Cardiac septum (tissue), 1 donor: Measurements from ENCODE around the gene ST7. TPM values are rescaled to one million over a fixed set of nuclear protein-coding genes. Genes with fewer than 3 reads are reported as not detected.
"Not testable (repeated sequence)": the region's sequence is repeated elsewhere in the genome, so short reads cannot be mapped to it uniquely, and the experiment has no call there.

Experiments used
- DNase-seq: peaks from one replicate; pipeline ENCODE4 v3.0.0-alpha.2; 2020; ENCODE audit warnings: low spot score
- intact Hi-C: fragments of 100-400 bp; cut with DNase I; formaldehyde crosslinking; loops from one replicate; pipeline ENCODE4 v1.14.0; 2022
- long read RNA-seq: library from polyadenylated mRNA; unstranded; transcript quantifications from one replicate; pipeline ENCODE4 v2.0.0, GENCODE V29; 2021
- total RNA-seq: library from RNA; stranded (reverse); fragmentation: NEBNext Ultra II Directional; extraction: Animal tissue kit (Norgen Biotek cat#: 25700); gene quantifications from one replicate; pipeline ENCODE4 v1.2.1, GENCODE V29; 2021
- donor health status: DM: no; HTN: no; CAD: no.

ST7 gene
- total RNA-seq = 23.4 TPM
- long read RNA-seq, partial matches to known transcripts = 5 of 28 reads
- long read RNA-seq, other reads (novel, unspliced or antisense) = 12 of 28 reads

DNA sequence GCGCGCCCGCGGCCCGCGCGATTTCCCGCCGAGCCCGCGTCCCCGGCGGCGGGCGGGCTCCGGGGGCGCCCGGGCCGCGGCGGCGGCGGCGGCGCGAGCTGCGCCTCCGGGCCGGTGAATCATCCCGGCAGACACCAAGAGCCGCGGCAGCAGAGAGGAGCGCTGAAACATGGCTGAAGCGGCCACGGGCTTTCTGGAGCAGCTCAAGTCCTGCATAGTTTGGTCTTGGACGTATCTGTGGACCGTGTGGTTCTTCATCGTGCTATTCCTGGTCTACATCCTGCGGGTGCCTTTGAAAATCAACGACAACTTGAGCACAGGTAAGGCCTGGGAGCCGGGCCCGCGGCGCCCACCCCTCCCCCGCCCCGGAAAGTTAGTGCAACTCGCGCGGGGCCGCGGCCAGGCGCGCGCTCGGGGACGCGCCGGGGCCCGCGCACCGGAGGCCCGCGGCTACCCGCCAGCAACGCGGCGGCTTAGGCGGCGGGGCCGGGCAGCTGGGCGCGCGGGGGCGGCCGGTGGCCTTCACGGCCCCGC, at the start of gene ST7:
TSS of gene ST7 (plus strand) at position 130 of the 534 bp plus-strand sequence. CDS start at position 170, 40 bp downstream.
- intact Hi-C loops = loop anchor here (5.0 kb wide), 1 partner anchor 64 kb away; no protein-coding TSS in a partner anchor
- DNase-seq = peak; percentile 77

GRCh38 chr7:116906391-116906790, 46.9 kb upstream of the ST7 start:
- DNase-seq = no peak
- intact Hi-C loops = no loop called here

DNA sequence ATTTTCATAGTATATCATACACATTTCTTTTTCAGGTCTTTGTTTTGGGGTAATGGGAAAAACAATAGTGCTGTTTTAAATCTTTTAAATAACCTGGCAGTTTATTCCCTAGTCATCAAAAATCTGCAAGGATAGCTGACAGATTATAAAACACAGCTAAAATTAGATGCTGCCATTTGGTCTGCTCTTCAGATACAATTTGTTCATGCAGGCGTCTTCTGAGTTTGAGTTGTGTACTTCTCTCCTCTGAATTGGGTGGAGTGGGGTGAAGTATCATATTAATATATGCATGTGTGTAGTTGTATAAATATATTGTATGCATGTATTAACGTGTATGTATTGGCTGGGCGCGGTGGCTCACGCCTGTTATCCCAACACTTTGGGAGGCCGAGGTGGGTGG, 42.9 kb upstream of the ST7 start:
- no peak for DNase-seq
- intact Hi-C loops = loop anchor here (10.0 kb wide), 1 partner anchor 46 kb away; the partner anchor contains the start of gene CAPZA2

DNA sequence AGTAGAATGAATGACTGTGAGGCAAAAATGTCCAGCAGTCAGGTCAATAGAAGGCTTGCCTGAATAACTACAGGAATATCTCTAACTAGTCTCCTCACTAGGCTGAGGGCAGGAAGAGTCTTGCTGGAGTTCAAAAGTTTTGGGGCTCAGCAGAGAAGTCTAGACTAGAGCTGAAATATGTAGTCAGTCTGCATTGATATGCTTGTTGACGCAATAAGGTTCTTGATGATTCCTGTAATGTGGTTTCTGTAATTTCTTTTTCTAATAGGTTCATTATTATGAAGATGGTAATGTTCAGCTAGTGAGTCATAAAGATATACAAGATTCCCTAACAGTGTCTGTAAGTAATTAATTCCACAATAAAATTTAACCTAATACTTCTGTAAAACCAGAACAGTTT, 41.5 kb upstream of the ST7 start:
- intact Hi-C loops = loop anchor here (10.0 kb wide), 1 partner anchor 47 kb away; the partner anchor contains the start of gene CAPZA2
- DNase-seq = no peak

GRCh38 chr7:116912269-116912909, 40.9 kb upstream of the ST7 start:
- DNase-seq = no peak
- intact Hi-C loops = loop anchor here (10.0 kb wide), 1 partner anchor 48 kb away; the partner anchor contains the start of gene CAPZA2

GRCh38 chr7:116918704-116919103, 34.6 kb upstream of the ST7 start:
- no peak for DNase-seq
- intact Hi-C loops = loop anchor here (10.0 kb wide), 1 partner anchor 54 kb away; the partner anchor contains the start of gene CAPZA2

DNA sequence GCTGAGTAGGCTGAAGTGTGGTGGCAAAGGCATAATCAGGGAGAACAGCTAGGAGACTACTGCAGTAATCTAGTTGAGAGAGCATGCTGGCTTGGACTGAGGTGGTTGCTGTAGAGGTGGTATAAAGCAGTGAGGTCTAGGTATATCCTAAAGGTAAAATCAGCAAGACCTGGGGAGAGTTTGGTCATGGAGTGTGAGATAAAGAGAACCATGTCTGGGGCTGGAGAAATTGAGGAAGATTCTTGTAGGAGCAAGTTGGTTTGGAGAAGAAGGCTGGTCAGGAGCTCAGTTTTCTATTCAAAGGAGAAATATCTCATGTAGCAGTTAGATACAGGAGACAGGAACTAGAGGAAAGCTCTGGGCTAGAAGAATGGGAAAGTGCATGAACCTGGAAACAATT, 32.9 kb upstream of the ST7 start:
- DNase-seq = no peak
- intact Hi-C loops = no loop called here

DNA sequence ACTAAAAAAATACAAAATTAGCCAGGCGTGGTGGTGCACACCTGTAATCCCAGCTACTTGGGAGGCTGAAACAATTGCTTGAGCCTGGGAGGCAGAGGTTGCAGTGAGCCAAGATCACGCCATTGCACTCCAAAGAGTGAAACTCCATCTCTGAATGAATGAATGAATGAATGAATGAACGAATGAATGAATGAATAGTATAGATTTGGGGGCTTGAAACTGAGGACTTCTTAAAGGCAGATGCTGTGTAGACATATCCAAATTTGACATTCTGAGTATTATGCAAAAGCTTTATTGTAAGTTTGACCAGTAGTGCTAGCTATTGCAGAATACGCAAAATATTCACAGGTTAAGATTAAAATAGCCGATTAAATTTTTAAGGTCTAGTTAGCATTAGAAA, 30.8 kb upstream of the ST7 start:
- DNase-seq = no peak
- intact Hi-C loops = no loop called here

- intact Hi-C loops = no loop called here
- no peak for DNase-seq
These were observed 28.6 kb upstream of the ST7 start for GRCh38 chr7:116924741-116925140.

- intact Hi-C loops = no loop called here
- DNase-seq = no peak
These were observed 24.3 kb upstream of the ST7 start for GRCh38 chr7:116929021-116929420.

DNA sequence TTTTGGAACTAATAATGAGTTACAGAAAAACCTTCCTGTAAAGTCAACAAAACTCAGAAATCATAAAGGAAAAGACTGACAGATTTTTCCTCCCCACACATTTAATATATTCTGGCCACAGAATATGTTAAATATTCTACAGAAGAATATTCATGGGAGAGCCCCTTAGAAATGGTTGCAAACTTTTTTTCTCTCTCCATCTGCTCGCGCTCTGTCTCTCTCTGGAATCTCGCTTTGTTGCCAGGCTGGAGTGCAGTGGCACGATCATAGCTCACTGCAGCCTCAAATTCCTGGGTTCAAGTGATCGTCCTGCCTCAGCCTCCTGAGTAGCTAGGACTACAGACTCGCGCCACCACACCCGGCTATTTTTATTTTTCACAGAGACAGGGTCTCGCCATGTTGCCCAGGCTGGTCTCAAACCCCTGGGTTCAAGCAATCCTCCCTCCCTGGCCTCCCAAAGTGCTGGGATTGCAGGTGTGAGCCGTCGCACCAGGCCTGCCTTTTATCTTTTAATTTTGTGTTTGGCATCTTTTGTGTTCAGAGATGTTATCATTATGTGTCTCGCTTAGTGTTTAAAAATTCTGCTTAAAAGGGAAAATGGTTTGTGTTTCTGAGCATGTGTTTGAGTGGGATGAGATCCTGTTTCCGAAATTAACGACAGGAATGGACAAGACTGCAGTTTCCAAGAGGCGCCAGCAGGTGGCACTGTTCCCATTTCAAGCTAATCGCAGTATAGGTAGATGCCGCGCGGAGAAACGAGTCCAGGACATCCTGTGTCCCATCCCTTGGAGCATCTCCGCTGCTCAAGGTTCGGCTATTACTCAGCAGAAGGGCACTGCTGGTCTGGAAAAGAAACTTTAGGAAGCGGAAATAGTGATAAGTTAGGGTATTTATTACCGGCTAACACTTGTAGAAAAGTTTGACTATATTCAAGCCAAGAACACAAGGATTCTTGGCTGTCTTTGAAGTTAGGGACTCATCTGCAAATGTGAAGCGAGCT, 23.1 kb upstream of the ST7 start:
- peak; percentile 90 for DNase-seq
- intact Hi-C loops = loop anchor here (2.0 kb wide), 2 partner anchors 55 to 189 kb away; no protein-coding TSS in a partner anchor

GRCh38 chr7:116932566-116932965, 20.7 kb upstream of the ST7 start:
- no peak for DNase-seq
- intact Hi-C loops = no loop called here

- DNase-seq = no peak
- intact Hi-C loops = no loop called here
These were observed 19.8 kb upstream of the ST7 start for GRCh38 chr7:116933465-116933864.

DNA sequence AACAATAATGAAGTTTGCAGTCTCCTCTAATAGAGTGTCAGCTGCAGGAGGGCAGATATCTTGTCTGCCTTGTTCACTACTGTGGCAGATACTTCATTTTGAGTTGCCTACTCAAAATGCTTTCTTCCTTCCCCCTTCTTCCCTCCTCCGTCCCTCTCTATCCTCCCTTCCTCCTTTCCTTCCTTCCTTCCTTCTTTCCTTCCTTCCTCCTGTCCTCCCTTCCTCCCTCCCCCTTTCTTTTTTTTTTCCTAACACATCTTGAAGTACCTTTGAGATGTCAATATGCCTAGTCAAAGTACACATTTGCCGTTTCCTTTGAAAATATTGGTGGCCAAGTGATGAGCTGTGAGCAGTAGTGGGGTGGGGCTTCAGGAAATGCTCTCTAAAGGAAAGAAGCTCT, 18.7 kb upstream of the ST7 start:
- intact Hi-C loops = no loop called here
- no peak for DNase-seq

DNA sequence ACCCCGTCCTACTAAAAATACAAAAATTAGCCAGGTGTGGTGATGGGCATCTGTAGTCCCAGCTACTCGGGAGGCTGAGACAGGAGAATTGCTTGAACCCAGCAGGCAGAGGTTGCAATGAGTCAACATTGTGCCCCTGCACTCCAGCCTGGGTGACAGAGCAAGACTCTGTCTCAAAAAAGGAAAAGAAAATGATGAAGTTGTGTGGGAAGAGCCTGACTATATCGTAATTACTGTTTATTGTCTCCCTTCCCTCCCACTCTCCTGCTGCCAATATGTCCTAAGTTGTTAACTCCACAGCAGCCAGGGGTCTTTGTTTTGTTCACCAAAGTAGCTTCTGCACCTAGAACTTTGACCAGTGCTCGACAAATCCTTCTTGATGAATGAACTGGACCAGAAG, 16.5 kb upstream of the ST7 start:
- DNase-seq = not testable (repeated sequence)

DNA sequence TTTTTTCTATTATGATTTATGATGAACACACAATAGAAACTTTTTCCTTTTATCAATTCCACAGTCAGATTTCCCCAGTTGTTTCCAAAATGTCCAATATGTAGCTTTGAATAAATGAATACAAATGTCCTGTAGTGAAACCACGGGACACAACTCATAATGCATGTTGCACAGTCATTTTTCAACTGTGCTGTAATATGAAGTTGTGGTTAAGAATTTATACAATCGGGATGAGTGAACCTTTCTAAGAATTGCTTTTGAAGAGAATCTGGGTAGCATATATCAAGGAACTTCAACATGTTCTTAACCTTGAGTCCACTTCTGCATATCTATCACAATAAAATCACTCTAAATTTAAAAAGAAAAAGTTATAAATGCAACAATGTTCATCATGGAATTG, 14.6 kb upstream of the ST7 start:
- intact Hi-C loops = no loop called here
- DNase-seq = no peak

More for the DNA sequence above, 16.5 kb upstream of the ST7 start:
- intact Hi-C loops = not testable (repeated sequence)

DNA sequence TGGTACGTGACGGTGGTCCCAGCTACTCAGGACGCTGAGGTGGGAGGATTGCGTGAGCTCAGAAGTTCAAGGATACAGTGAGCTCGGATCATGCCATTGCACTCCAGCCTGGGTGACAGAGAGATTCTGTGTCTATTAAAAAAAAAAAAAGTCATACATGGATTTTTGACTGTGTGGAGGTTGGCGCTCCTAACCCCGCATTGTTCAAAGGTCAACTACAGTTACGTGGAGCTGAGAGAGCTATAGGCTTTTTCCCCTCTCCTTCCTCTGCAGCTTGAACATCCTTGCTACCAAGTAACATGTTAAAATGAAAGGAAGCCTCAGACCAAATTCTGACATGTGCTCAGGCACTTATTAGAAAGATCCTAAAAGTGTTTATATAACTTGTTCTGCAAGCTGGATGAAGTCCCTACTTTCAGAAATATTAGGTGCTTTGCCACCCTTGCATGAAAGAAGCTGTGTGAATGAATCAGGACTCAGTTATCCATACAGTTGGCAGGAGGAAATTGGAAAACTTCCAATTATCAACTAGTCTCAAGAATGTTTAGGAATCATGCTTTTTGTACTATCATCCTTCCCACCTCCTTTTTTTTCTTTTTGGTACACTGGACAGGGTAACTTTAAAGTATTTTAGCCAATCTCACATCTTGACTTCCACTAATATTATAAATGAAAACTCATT, 12.5 kb upstream of the ST7 start:
- DNase-seq = no peak

GRCh38 chr7:116942504-116942903, 10.8 kb upstream of the ST7 start:
- no peak for DNase-seq

More for the DNA sequence above, 12.5 kb upstream of the ST7 start:
- intact Hi-C loops = no loop called here

DNA sequence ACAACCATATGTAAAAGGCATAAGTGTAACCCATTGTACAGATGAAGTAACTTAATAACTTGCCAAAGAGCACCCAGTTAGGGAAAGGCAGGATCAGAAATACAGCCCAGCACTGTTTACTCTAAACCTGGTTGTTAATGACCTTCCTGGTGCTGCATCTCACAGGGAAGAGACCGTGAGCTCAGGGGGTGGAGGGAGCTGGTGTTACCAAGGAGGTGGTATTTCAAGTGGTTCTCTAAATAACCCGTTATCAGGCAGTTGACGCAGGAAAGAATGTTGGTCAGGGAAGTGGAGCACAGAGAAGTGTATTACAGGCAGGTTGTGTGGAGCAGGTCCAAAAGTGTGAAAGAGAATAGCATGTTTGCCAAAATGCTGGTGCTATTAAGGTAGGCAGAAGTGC, 4.4 kb upstream of the ST7 start:
- no peak for DNase-seq

More at GRCh38 chr7:116942504-116942903, 10.8 kb upstream of the ST7 start:
- intact Hi-C loops = no loop called here

More for the DNA sequence above, 4.4 kb upstream of the ST7 start:
- intact Hi-C loops = no loop called here
